GM12864 (cell line): Measurements from ENCODE around the gene OR13J1.

Source experiments
- DNase-seq: peaks from one replicate; pipeline ENCODE4 v3.0.0-alpha.2; 2011; ENCODE audit warnings: low read depth
- H3K4me3 ChIP-seq: 2 replicates; pipeline ENCODE4 v1.5.1; 2011; ENCODE audit warnings: mild to moderate bottlenecking, low read depth, low read length, control low read depth
- TF ChIP-seq, protein P1 (sequence below): IDR thresholded peaks from 2 replicates; pipeline ENCODE4 v1.5.1; 2011; ENCODE audit warnings: low read depth, mild to moderate bottlenecking, moderate library complexity, low read length, control low read depth, inconsistent platforms; ENCODE audit errors: missing control alignments

OR13J1 gene

GRCh38 chr9:35882263-35882848 is 12.2 kb upstream of the OR13J1 start:
- peak; percentile 38 for DNase-seq
- no peak overlapping the region for H3K4me3 ChIP-seq
- TF ChIP-seq, protein P1, sequence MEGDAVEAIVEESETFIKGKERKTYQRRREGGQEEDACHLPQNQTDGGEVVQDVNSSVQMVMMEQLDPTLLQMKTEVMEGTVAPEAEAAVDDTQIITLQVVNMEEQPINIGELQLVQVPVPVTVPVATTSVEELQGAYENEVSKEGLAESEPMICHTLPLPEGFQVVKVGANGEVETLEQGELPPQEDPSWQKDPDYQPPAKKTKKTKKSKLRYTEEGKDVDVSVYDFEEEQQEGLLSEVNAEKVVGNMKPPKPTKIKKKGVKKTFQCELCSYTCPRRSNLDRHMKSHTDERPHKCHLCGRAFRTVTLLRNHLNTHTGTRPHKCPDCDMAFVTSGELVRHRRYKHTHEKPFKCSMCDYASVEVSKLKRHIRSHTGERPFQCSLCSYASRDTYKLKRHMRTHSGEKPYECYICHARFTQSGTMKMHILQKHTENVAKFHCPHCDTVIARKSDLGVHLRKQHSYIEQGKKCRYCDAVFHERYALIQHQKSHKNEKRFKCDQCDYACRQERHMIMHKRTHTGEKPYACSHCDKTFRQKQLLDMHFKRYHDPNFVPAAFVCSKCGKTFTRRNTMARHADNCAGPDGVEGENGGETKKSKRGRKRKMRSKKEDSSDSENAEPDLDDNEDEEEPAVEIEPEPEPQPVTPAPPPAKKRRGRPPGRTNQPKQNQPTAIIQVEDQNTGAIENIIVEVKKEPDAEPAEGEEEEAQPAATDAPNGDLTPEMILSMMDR, result peak; percentile 93

- no peak for DNase-seq
- no peak overlapping the region for H3K4me3 ChIP-seq
- TF ChIP-seq, protein P1, result no peak
These were observed 2.3 kb upstream of the OR13J1 start for GRCh38 chr9:35872505-35872904.

GRCh38 chr9:35871545-35871944 is 1.3 kb upstream of the OR13J1 start:
- TF ChIP-seq, protein P1, result no peak
- no peak for DNase-seq
- H3K4me3 ChIP-seq, result no peak overlapping the region

- no peak overlapping the region for H3K4me3 ChIP-seq
- TF ChIP-seq, protein P1, result no peak
- DNase-seq, result no peak
These were observed 482 bp downstream of the OR13J1 start for GRCh38 chr9:35869621-35870216.

- TF ChIP-seq, protein P1, result no peak
- DNase-seq, result no peak
- H3K4me3 ChIP-seq, result no peak overlapping the region
These were observed 1.3 kb downstream of the OR13J1 start for GRCh38 chr9:35868933-35869332.

DNA sequence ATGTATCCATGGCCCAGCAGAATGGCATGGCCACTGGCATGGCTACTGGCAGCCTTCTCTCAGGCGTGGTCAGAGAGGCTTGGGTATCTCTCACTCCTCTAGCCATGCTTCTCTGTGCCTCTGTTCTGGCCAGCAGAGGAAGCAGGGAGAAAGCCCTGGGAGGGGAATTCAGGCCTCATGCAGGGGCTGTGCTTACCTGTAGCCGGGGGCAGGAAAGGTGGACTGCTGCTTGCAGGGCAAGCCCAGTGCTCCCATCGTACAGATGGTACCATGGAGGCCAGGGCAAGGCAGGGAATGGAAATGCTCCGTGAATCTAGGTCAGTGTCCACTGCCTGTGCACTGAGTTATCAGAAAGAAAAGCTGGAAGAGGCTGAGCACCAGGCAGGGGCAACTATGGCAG is 2.7 kb downstream of the OR13J1 start:
- no peak for DNase-seq
- TF ChIP-seq, protein P1, result no peak
- H3K4me3 ChIP-seq, result no peak overlapping the region
